Smooth muscle cell (in vitro differentiated cells): ENCODE measurements around the gene CD2BP2. TPM values are rescaled to one million over a fixed set of nuclear protein-coding genes. Genes with fewer than 3 reads are reported as not detected.

ENCODE experiments used
- DNase-seq: peaks from one replicate; lab custom pipeline; 2025; ENCODE audit not compliant: unreplicated experiment; lab: John Stamatoyannopoulos, UW
- H2AFZ ChIP-seq: fragments of 200-600 bp; sonication (generic); 2 replicates; pipeline ENCODE4 v1.6.0; 2016; ENCODE audit warnings: antibody characterized with exemption, low read depth, mild to moderate bottlenecking
- H3F3A ChIP-seq: fragments of 200-600 bp; sonication (generic); 2 replicates; pipeline ENCODE4 v1.6.0; 2017; ENCODE audit warnings: antibody characterized with exemption, low read depth
- H3K27ac ChIP-seq: fragments of 200-600 bp; sonication (generic); 2 replicates; pipeline ENCODE4 v1.5.1; 2016; ENCODE audit warnings: low read depth, mild to moderate bottlenecking
- H3K27me3 ChIP-seq: fragments of 200-600 bp; sonication (generic); 2 replicates; pipeline ENCODE4 v1.6.1; 2016; ENCODE audit warnings: low read depth, mild to moderate bottlenecking
- H3K36me3 ChIP-seq: fragments of 200-600 bp; sonication (generic); 2 replicates; pipeline ENCODE4 v1.5.1; 2016; ENCODE audit warnings: low read depth
- H3K4me1 ChIP-seq: fragments of 200-600 bp; sonication (generic); 2 replicates; pipeline ENCODE4 v1.5.1; 2016; ENCODE audit warnings: low read depth
- H3K4me2 ChIP-seq: fragments of 200-600 bp; sonication (generic); 2 replicates; pipeline ENCODE4 v1.6.0; 2016; ENCODE audit warnings: mild to moderate bottlenecking
- H3K4me3 ChIP-seq: fragments of 200-600 bp; sonication (generic); 2 replicates; pipeline ENCODE4 v1.5.1; 2016; ENCODE audit warnings: mild to moderate bottlenecking
- H3K79me2 ChIP-seq: fragments of 200-600 bp; sonication (generic); 2 replicates; pipeline ENCODE4 v1.6.0; 2016; ENCODE audit warnings: low read depth, mild to moderate bottlenecking
- H3K9ac ChIP-seq: fragments of 200-600 bp; sonication (generic); 2 replicates; pipeline ENCODE4 v1.6.0; 2016; ENCODE audit warnings: low read depth
- H3K9me3 ChIP-seq: fragments of 200-600 bp; sonication (generic); replicated peaks from 2 replicates; pipeline ENCODE4 v1.5.1; 2016; ENCODE audit warnings: low read depth
- H4K20me1 ChIP-seq: fragments of 200-600 bp; sonication (generic); 2 replicates; pipeline ENCODE4 v1.6.0; 2016; ENCODE audit warnings: low read depth
- CTCF ChIP-seq: fragments of 200-600 bp; sonication (generic); IDR thresholded peaks from 2 replicates; pipeline ENCODE4 v1.5.1; 2017; ENCODE audit warnings: borderline replicate concordance, mild to moderate bottlenecking, antibody characterized with exemption; ENCODE audit not compliant: insufficient read depth, poor library complexity, severe bottlenecking
- WGBS: methylation state at CpG from one replicate; pipeline ENCODE4 v1.1.7; 2016; ENCODE audit warnings: low lambda C conversion rate; 5-methylcytosine and 5-hydroxymethylcytosine counted together
- polyA plus RNA-seq: library from polyadenylated mRNA; unstranded; fragments of >200 nt; fragmentation: Nextera tagmentation; extraction: Ambion mirVana; gene quantifications from 2 replicates; pipeline ENCODE4 v1.2.1, GENCODE V29; 2016
- total RNA-seq: library from RNA; depleted of rRNA; stranded (reverse); fragments of >200 nt; gene quantifications from 2 replicates; pipeline ENCODE4 v1.2.3, GENCODE V29; 2014

Gene CD2BP2
- total and polyA plus RNA-seq, 2 experiments from 2014 or later: 30.3 to 42.0 TPM

- no peaks in the 10 kb centered on the region for H4K20me1 ChIP-seq
- H3K79me2 ChIP-seq: peaks cover 15% of the 10 kb centered on the region
- H3K27ac ChIP-seq: no peak overlapping the region
- no peaks in the 10 kb centered on the region for H3K9me3 ChIP-seq
- H3K4me3 ChIP-seq: no peak overlapping the region
- H3K36me3 ChIP-seq: no peaks in the 10 kb centered on the region
- no peaks in the 10 kb centered on the region for H3K27me3 ChIP-seq
- WGBS: 98% methylated on average over 15 of the region's 15 CpGs
- no peak for DNase-seq
- H3K4me1 ChIP-seq: peaks cover 9% of the 10 kb centered on the region
- no peak for TF ChIP-seq CTCF
- H3F3A ChIP-seq: peaks cover 3% of the 10 kb centered on the region
- no peak overlapping the region for H2AFZ ChIP-seq
- H3K4me2 ChIP-seq: no peak overlapping the region
- no peak overlapping the region for H3K9ac ChIP-seq
Observed at GRCh38 chr16:30351001-30351441, 4.1 kb downstream of the CD2BP2 start.

- 96% methylated on average over 3 of the region's 3 CpGs for WGBS
- H3K4me3 ChIP-seq: no peak overlapping the region
- H3F3A ChIP-seq: peaks cover 3% of the 10 kb centered on the region
- H3K9me3 ChIP-seq: no peaks in the 10 kb centered on the region
- TF ChIP-seq CTCF: no peak
- peaks cover 15% of the 10 kb centered on the region for H3K79me2 ChIP-seq
- H3K9ac ChIP-seq: no peak overlapping the region
- no peaks in the 10 kb centered on the region for H3K27me3 ChIP-seq
- H3K27ac ChIP-seq: no peak overlapping the region
- peaks cover 8% of the 10 kb centered on the region for H3K4me1 ChIP-seq
- no peaks in the 10 kb centered on the region for H3K36me3 ChIP-seq
- H3K4me2 ChIP-seq: no peak overlapping the region
- DNase-seq: no peak
- no peaks in the 10 kb centered on the region for H4K20me1 ChIP-seq
- no peak overlapping the region for H2AFZ ChIP-seq
Observed at GRCh38 chr16:30350134-30350871, 4.8 kb downstream of the CD2BP2 start.

- Histone ChIP-seq H3K27me3 (no peaks in the 10 kb centered on the region), H3K9ac (no peak overlapping the region), H3K4me3 (no peak overlapping the region), H3K4me1 (peaks cover 8% of the 10 kb centered on the region), H3F3A (peaks cover 3% of the 10 kb centered on the region), H4K20me1 (no peaks in the 10 kb centered on the region), H3K27ac (no peak overlapping the region), H3K4me2 (no peak overlapping the region), H2AFZ (no peak overlapping the region), H3K36me3 (no peaks in the 10 kb centered on the region), H3K79me2 (peaks cover 12% of the 10 kb centered on the region), H3K9me3 (no peaks in the 10 kb centered on the region)
- TF ChIP-seq CTCF: no peak
- no peak for DNase-seq
- 100% methylated on average over 3 of the region's 3 CpGs for WGBS
Observed at GRCh38 chr16:30349675-30350074, 5.4 kb downstream of the CD2BP2 start.

GRCh38 chr16:30348929-30349328, 6.2 kb downstream of the CD2BP2 start:
- 97% methylated on average over 7 of the region's 7 CpGs for WGBS
- DNase-seq: no peak
- no peak for TF ChIP-seq CTCF

More at GRCh38 chr16:30348929-30349328, 6.2 kb downstream of the CD2BP2 start:
- Histone ChIP-seq H3K27me3 (no peaks in the 10 kb centered on the region), H3K79me2 (peaks cover 5% of the 10 kb centered on the region), H3K9me3 (no peaks in the 10 kb centered on the region), H3K4me3 (no peak overlapping the region), H3K9ac (no peak overlapping the region), H4K20me1 (no peaks in the 10 kb centered on the region), H3K4me1 (peaks cover 3% of the 10 kb centered on the region), H3K27ac (no peak overlapping the region), H3K4me2 (no peak overlapping the region), H3K36me3 (no peaks in the 10 kb centered on the region), H3F3A (peaks cover 3% of the 10 kb centered on the region), H2AFZ (no peak overlapping the region)
